K562 (cell line): ENCODE data around the gene TTC28. TPM values are rescaled to one million over a fixed set of nuclear protein-coding genes. Genes with fewer than 3 reads are reported as not detected.
A peak's percentile ranks its signal among the peaks of the same experiment; 100 is the strongest.

ENCODE experiments used
- ARID1B ChIP-seq: fragments of 450-650 bp; IDR thresholded peaks from 2 replicates; pipeline ENCODE4 v1.6.1; 2016; ENCODE audit warnings: antibody characterized with exemption, mild to moderate bottlenecking, inconsistent platforms
- HDAC3 ChIP-seq: fragments of 450-650 bp; IDR thresholded peaks from 2 replicates; pipeline ENCODE4 v1.6.1; 2018; ENCODE audit warnings: borderline replicate concordance, mild to moderate bottlenecking, moderate library complexity; ENCODE audit not compliant: partially characterized antibody
- SAP30 ChIP-seq: fragments of 200-600 bp; sonication (generic); IDR thresholded peaks from 2 replicates; pipeline ENCODE4 v1.6.1; 2012; ENCODE audit warnings: borderline replicate concordance, low read depth, mild to moderate bottlenecking, moderate library complexity, low read length, control low read depth, inconsistent platforms; ENCODE audit not compliant: insufficient read depth, poor library complexity, severe bottlenecking
- STAT5A ChIP-seq: IDR thresholded peaks from 2 replicates; pipeline ENCODE4 v1.6.1; 2012; ENCODE audit warnings: low read length, inconsistent platforms, borderline replicate concordance
- TAF9B ChIP-seq: fragments of 450-650 bp; IDR thresholded peaks from 2 replicates; pipeline ENCODE4 v1.6.1; 2018; ENCODE audit warnings: mild to moderate bottlenecking; ENCODE audit not compliant: partially characterized antibody
- ZNF134 ChIP-seq: fragments of 250-450 bp; sonication (Bioruptor Pico); conservative IDR thresholded peaks from 2 replicates; pipeline ENCODE4 v1.4.0; 2020
- ZNF551 ChIP-seq: fragments of 250-450 bp; sonication (Bioruptor Pico); IDR thresholded peaks from 2 replicates; pipeline ENCODE4 v1.5.0; 2021; ENCODE audit warnings: mild to moderate bottlenecking, moderate library complexity
- ZNF583 ChIP-seq: fragments of 250-450 bp; sonication (Bioruptor Pico); IDR thresholded peaks from 2 replicates; pipeline ENCODE4 v1.4.0; 2020
- ZNF740 ChIP-seq, 3 experiments: fragments of 200-800 bp in 1 of 3; sonication (Bioruptor generic) in 1 of 3; sonication (generic) in 1 of 3; formaldehyde crosslinking in 1 of 3; IDR thresholded peaks; 2 replicates each; pipeline versions ENCODE4 v1.6.1 to v1.8.0; 2016 to 2022; ENCODE audit warnings: mild to moderate bottlenecking in 2 of 3, missing compliant biosample characterization in 2 of 3, missing genetic modification characterization in 2 of 3, missing genetic modification reagents in 1 of 3
- polyA plus RNA-seq, 8 experiments: library from polyadenylated mRNA; depleted of rRNA in 4 of 8; stranded (reverse) in 5 of 8; unstranded in 3 of 8; fragments of >200 nt; fragmentation: Nextera tagmentation in 2 of 8; fragmentation: Illumina TruSeq in 1 of 8; extraction: Ambion mirVana in 2 of 8; extraction: Trizol in 1 of 8; gene quantifications; 2 replicates each; pipeline versions ENCODE4 v1.2.1 to v1.2.3, GENCODE V29; 2011 to 2014; ENCODE audit warnings: inconsistent platforms in 1 of 8, missing spikeins in 1 of 8
- total RNA-seq, 7 experiments: library from RNA; depleted of rRNA in 6 of 7; stranded (reverse); fragments of >200 nt in 6 of 7; fragmentation: Illumina TruSeq in 2 of 7; extraction: Trizol in 2 of 7; gene quantifications; 2 replicates each; pipeline versions ENCODE4 v1.2.1 to v1.2.3, GENCODE V29; 2011 to 2021; ENCODE audit warnings: low replicate concordance in 1 of 7
- TF ChIP-seq, protein P1 (sequence below): fragments of 450-650 bp; IDR thresholded peaks from 2 replicates; pipeline ENCODE4 v1.6.1; 2017; ENCODE audit warnings: antibody characterized with exemption

Gene TTC28
- total and polyA plus RNA-seq, 9 of the 15 experiments (the other 6 are each of a cell fraction or from before 2014, with no cell fraction given), result 0.22 to 10.7 (median 3.1) TPM

GRCh38 chr22:28395920-28396753 lies 283.5 kb downstream of the TTC28 start (continued):
- TF ChIP-seq, protein P1, sequence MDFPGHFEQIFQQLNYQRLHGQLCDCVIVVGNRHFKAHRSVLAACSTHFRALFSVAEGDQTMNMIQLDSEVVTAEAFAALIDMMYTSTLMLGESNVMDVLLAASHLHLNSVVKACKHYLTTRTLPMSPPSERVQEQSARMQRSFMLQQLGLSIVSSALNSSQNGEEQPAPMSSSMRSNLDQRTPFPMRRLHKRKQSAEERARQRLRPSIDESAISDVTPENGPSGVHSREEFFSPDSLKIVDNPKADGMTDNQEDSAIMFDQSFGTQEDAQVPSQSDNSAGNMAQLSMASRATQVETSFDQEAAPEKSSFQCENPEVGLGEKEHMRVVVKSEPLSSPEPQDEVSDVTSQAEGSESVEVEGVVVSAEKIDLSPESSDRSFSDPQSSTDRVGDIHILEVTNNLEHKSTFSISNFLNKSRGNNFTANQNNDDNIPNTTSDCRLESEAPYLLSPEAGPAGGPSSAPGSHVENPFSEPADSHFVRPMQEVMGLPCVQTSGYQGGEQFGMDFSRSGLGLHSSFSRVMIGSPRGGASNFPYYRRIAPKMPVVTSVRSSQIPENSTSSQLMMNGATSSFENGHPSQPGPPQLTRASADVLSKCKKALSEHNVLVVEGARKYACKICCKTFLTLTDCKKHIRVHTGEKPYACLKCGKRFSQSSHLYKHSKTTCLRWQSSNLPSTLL, result no peak
- TF ChIP-seq STAT5A, result peak; percentile 79
- peak; percentile 39 for TF ChIP-seq HDAC3
- TF ChIP-seq ZNF134 (CRISPR knock-in tag), result no peak
- no peak for TF ChIP-seq ZNF740 (CRISPR knock-in tag; IDR thresholded peaks at IDR 0.05)
- no peak for TF ChIP-seq ZNF740 (tag; IDR thresholded peaks at IDR 0.05)
- TF ChIP-seq ARID1B, result peak; percentile 79
- no peak for TF ChIP-seq SAP30
- no peak for TF ChIP-seq ZNF551 (CRISPR knock-in tag)
- TF ChIP-seq TAF9B, result no peak
- no peak for TF ChIP-seq ZNF583 (CRISPR knock-in tag)
